NCI-H446 treated with DMSO at 0.1 percent for 48 hours (cell line): ENCODE measurements around the gene KRTAP13-2.

ENCODE experiments used
- DNase-seq: peaks from one replicate; lab custom pipeline; 2025; lab: John Stamatoyannopoulos, UW

Gene KRTAP13-2

GRCh38 chr21:30326390-30326789 is 45.7 kb downstream of the KRTAP13-2 start:
- no peak for DNase-seq
